Hepatocyte (in vitro differentiated cells): ENCODE measurements around the gene EDEM2. TPM values are rescaled to one million over a fixed set of nuclear protein-coding genes. Genes with fewer than 3 reads are reported as not detected.
A peak's percentile ranks its signal among the peaks of the same experiment; 100 is the strongest.
"Not testable (repeated sequence)": the region's sequence is repeated elsewhere in the genome, so short reads cannot be mapped to it uniquely, and the experiment has no call there.

Source experiments
- DNase-seq: peaks from one replicate; pipeline ENCODE4 v3.0.0-alpha.2; 2016; ENCODE audit warnings: low spot score
- H2AFZ ChIP-seq: fragments of 200-600 bp; sonication (generic); 2 replicates; pipeline ENCODE4 v1.6.0; 2016; ENCODE audit warnings: antibody characterized with exemption, mild to moderate bottlenecking
- H3K27ac ChIP-seq: fragments of 200-600 bp; sonication (generic); 2 replicates; pipeline ENCODE4 v1.5.1; 2016; ENCODE audit warnings: mild to moderate bottlenecking
- H3K27me3 ChIP-seq: fragments of 200-600 bp; sonication (generic); 2 replicates; pipeline ENCODE4 v1.6.1; 2016
- H3K36me3 ChIP-seq: fragments of 200-600 bp; sonication (generic); replicated peaks from 2 replicates; pipeline ENCODE4 v1.5.1; 2016; ENCODE audit warnings: low read depth; ENCODE audit not compliant: insufficient read depth
- H3K4me1 ChIP-seq: fragments of 200-600 bp; sonication (generic); 2 replicates; pipeline ENCODE4 v1.5.1; 2016; ENCODE audit warnings: mild to moderate bottlenecking, moderate library complexity; ENCODE audit not compliant: insufficient read depth
- H3K4me2 ChIP-seq: fragments of 200-600 bp; sonication (generic); 2 replicates; pipeline ENCODE4 v1.6.0; 2016
- H3K4me3 ChIP-seq: fragments of 200-600 bp; sonication (generic); 2 replicates; pipeline ENCODE4 v1.5.1; 2016; ENCODE audit warnings: mild to moderate bottlenecking
- H3K79me2 ChIP-seq: fragments of 200-600 bp; sonication (generic); 2 replicates; pipeline ENCODE4 v1.6.0; 2017; ENCODE audit warnings: mild to moderate bottlenecking
- H3K9me2 ChIP-seq: fragments of 200-600 bp; sonication (generic); replicated peaks from 2 replicates; pipeline ENCODE4 v1.6.0; 2017; ENCODE audit warnings: mild to moderate bottlenecking; ENCODE audit not compliant: insufficient read depth
- H3K9me3 ChIP-seq: fragments of 200-600 bp; sonication (generic); 2 replicates; pipeline ENCODE4 v1.5.1; 2016; ENCODE audit warnings: low read depth, mild to moderate bottlenecking
- H4K20me1 ChIP-seq: fragments of 200-600 bp; sonication (generic); 2 replicates; pipeline ENCODE4 v1.6.0; 2016; ENCODE audit warnings: mild to moderate bottlenecking; ENCODE audit not compliant: insufficient read depth, poor library complexity, severe bottlenecking
- EZH2 ChIP-seq: fragments of 200-600 bp; sonication (generic); IDR thresholded peaks from 2 replicates; pipeline ENCODE4 v1.6.1; 2016; ENCODE audit warnings: antibody characterized with exemption, mild to moderate bottlenecking, borderline replicate concordance
- EZH2phosphoT487 ChIP-seq: fragments of 200-600 bp; sonication (generic); IDR thresholded peaks from one replicate; pipeline ENCODE4 v1.6.1; 2018; ENCODE audit warnings: antibody characterized with exemption, mild to moderate bottlenecking, low read depth, moderate library complexity; ENCODE audit not compliant: unreplicated experiment, severe bottlenecking
- WGBS: methylation state at CpG from one replicate; pipeline ENCODE4 v1.1.6; 2016; ENCODE audit warnings: low lambda C conversion rate; ENCODE audit errors: missing lambda C conversion rate; 5-methylcytosine and 5-hydroxymethylcytosine counted together
- polyA plus RNA-seq: library from polyadenylated mRNA; unstranded; fragments of >200 nt; fragmentation: Nextera tagmentation; extraction: Ambion mirVana; gene quantifications from 2 replicates; pipeline ENCODE4 v1.2.1, GENCODE V29; 2016
- total RNA-seq: library from RNA; depleted of rRNA; stranded (reverse); fragments of >200 nt; gene quantifications from 2 replicates; pipeline ENCODE4 v1.2.3, GENCODE V29; 2014
- TF ChIP-seq, protein P1 (sequence below): fragments of 200-600 bp; sonication (generic); IDR thresholded peaks from 2 replicates; pipeline ENCODE4 v1.5.1; 2016; ENCODE audit warnings: antibody characterized with exemption, mild to moderate bottlenecking; ENCODE audit not compliant: poor library complexity

Gene EDEM2
- total and polyA plus RNA-seq, 2 experiments from 2014 or later, result 24.7 to 40.8 TPM

GRCh38 chr20:35192118-35192872, 45.2 kb upstream of the EDEM2 start:
- TF ChIP-seq EZH2phosphoT487 (no peak), EZH2 (no peak)
- TF ChIP-seq, protein P1, sequence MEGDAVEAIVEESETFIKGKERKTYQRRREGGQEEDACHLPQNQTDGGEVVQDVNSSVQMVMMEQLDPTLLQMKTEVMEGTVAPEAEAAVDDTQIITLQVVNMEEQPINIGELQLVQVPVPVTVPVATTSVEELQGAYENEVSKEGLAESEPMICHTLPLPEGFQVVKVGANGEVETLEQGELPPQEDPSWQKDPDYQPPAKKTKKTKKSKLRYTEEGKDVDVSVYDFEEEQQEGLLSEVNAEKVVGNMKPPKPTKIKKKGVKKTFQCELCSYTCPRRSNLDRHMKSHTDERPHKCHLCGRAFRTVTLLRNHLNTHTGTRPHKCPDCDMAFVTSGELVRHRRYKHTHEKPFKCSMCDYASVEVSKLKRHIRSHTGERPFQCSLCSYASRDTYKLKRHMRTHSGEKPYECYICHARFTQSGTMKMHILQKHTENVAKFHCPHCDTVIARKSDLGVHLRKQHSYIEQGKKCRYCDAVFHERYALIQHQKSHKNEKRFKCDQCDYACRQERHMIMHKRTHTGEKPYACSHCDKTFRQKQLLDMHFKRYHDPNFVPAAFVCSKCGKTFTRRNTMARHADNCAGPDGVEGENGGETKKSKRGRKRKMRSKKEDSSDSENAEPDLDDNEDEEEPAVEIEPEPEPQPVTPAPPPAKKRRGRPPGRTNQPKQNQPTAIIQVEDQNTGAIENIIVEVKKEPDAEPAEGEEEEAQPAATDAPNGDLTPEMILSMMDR, result no peak

GRCh38 chr20:35191419-35192117, 44.4 kb upstream of the EDEM2 start:
- H3K4me2 ChIP-seq, result peak overlapping the region; percentile 18
- DNase-seq, result no peak
- H3K4me3 ChIP-seq, result no peak overlapping the region
- H3K9me2 ChIP-seq, result no peaks in the 10 kb centered on the region
- H3K4me1 ChIP-seq, result peaks cover 18% of the 10 kb centered on the region
- H3K9me3 ChIP-seq, result peaks cover 5% of the 10 kb centered on the region
- no peak overlapping the region for H2AFZ ChIP-seq
- H3K36me3 ChIP-seq, result no peaks in the 10 kb centered on the region
- 77% methylated on average over 5 of the region's 5 CpGs for WGBS
- no peaks in the 10 kb centered on the region for H3K27me3 ChIP-seq
- H3K27ac ChIP-seq, result peak overlapping the region; percentile 11
- H4K20me1 ChIP-seq, result no peaks in the 10 kb centered on the region
- H3K79me2 ChIP-seq, result no peaks in the 10 kb centered on the region
- no peak for TF ChIP-seq EZH2
- TF ChIP-seq, protein P1, result no peak
- TF ChIP-seq EZH2phosphoT487, result no peak

More at GRCh38 chr20:35192118-35192872, 45.2 kb upstream of the EDEM2 start:
- H3K4me2 ChIP-seq, result peak overlapping the region; percentile 18
- H3K4me1 ChIP-seq, result peaks cover 18% of the 10 kb centered on the region
- H3K4me3 ChIP-seq, result no peak overlapping the region
- 24% methylated on average over 9 of the region's 9 CpGs for WGBS
- H3K9me3 ChIP-seq, result peaks cover 5% of the 10 kb centered on the region
- peak overlapping the region; percentile 11 for H3K27ac ChIP-seq
- no peaks in the 10 kb centered on the region for H3K36me3 ChIP-seq
- H4K20me1 ChIP-seq, result no peaks in the 10 kb centered on the region
- H3K27me3 ChIP-seq, result no peaks in the 10 kb centered on the region
- no peaks in the 10 kb centered on the region for H3K9me2 ChIP-seq
- no peak for DNase-seq
- no peaks in the 10 kb centered on the region for H3K79me2 ChIP-seq
- no peak overlapping the region for H2AFZ ChIP-seq

DNA sequence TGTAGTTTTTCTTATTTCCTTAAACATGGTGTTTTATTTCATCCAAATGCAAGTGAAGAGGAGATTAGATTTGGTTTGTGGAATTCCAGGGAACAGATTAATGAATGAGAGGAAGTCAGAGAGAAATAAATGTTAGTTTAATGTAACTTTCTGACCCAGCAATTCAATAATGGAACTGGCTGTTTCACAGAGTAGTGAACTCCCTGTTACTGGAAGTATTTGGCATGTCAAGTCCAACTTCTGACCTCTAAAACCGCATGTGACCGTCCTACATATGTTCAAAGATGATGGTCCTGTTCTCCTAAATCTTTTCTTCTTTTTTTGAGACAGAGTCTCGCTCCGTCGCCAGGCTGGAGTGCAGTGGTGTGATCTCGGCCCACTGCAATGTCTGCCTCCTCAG, 43.4 kb upstream of the EDEM2 start:
- WGBS, result 96% methylated on average over 6 of the region's 6 CpGs
- H3K4me3 ChIP-seq, result no peak overlapping the region
- no peak for DNase-seq
- no peaks in the 10 kb centered on the region for H4K20me1 ChIP-seq
- no peaks in the 10 kb centered on the region for H3K9me2 ChIP-seq
- no peak overlapping the region for H3K27ac ChIP-seq
- H3K9me3 ChIP-seq, result peaks cover 4% of the 10 kb centered on the region
- no peak overlapping the region for H3K4me2 ChIP-seq
- no peaks in the 10 kb centered on the region for H3K36me3 ChIP-seq
- H2AFZ ChIP-seq, result no peak overlapping the region
- no peaks in the 10 kb centered on the region for H3K27me3 ChIP-seq
- peaks cover 18% of the 10 kb centered on the region for H3K4me1 ChIP-seq
- no peaks in the 10 kb centered on the region for H3K79me2 ChIP-seq
- TF ChIP-seq EZH2phosphoT487 (no peak), EZH2 (no peak)
- TF ChIP-seq, protein P1, result no peak

DNA sequence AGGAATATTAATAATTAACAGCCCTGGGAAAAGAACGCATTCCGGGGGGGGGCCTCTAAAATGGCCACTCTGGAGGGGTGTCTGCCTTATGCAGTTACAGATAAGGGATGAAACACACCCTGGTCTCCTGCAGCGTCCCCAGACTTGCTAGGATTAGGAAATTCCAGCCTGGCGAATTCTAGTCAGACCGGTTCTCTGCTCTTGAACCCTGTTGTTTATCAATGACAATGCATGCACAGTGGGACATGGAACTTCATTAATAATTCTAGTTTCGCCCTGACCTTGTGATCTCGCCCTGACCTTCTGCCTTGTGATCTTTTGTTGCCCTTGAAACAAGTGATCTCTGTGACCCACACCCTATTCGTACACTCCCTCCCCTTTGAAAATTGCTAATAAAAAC, 42.1 kb upstream of the EDEM2 start:
- H2AFZ ChIP-seq, H3K4me2 ChIP-seq, H3K9me3 ChIP-seq, H3K27me3 ChIP-seq, H3K36me3 ChIP-seq, H3K4me3 ChIP-seq, H3K79me2 ChIP-seq, DNase-seq, H4K20me1 ChIP-seq, H3K9me2 ChIP-seq, H3K27ac ChIP-seq: not testable (repeated sequence)
- H3K4me1 ChIP-seq, result peaks cover 18% of the 10 kb centered on the region
- 54% methylated on average over 8 of the region's 8 CpGs for WGBS
